GM08714 (cell line): ENCODE data around the gene MOV10L1.
A peak's percentile ranks its signal among the peaks of the same experiment; 100 is the strongest.

ENCODE experiments used
- H3K4me3 ChIP-seq: fragments of 200-500 bp; sonication (Bioruptor generic); 2 replicates; pipeline ENCODE4 v1.5.1; 2014; ENCODE audit warnings: mild to moderate bottlenecking, low read length, inconsistent platforms
- ZNF274 ChIP-seq: IDR thresholded peaks from 2 replicates; pipeline ENCODE4 v1.6.1; 2012; ENCODE audit warnings: mild to moderate bottlenecking, low read depth, low read length

MOV10L1 gene

DNA sequence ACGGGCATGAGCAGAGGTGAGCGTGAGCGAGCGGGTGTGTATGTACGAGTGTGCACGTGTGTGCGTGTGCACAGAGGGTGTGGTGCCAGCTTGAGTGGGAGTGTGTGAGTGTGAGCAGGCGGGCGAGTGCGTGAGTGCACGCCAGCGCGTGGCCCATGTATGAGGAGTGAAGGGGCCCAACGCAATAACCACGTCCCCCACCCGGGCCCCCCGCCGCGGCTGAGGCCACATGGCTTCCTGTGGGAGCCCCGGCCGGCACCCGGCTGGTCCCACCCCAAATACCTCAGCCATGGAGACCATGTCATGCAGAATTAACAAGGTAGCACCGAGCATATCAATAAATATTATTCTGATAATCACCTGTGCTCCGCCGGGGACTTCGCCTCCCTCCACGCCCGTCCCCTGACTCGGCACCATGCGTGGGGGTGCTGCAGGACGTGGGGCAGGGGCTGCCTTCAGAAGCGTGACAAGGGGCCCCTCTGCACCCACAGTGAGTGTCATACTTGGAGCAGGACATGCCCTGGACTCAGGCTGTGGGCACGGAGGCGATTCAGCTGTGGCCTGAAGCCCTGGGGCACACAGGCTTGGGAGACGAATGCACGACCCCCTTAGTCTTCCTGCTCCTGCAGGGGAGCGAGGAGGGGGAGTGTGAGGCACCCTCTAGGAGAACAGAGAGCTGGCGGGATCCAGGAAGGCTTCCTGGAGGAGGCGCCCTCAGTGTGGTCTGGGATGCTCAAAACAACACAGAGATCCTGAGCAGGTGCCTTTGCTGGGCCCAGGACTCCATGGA, 90.3 kb downstream of the MOV10L1 start:
- TF ChIP-seq ZNF274, result no peak
- H3K4me3 ChIP-seq, result no peak overlapping the region

DNA sequence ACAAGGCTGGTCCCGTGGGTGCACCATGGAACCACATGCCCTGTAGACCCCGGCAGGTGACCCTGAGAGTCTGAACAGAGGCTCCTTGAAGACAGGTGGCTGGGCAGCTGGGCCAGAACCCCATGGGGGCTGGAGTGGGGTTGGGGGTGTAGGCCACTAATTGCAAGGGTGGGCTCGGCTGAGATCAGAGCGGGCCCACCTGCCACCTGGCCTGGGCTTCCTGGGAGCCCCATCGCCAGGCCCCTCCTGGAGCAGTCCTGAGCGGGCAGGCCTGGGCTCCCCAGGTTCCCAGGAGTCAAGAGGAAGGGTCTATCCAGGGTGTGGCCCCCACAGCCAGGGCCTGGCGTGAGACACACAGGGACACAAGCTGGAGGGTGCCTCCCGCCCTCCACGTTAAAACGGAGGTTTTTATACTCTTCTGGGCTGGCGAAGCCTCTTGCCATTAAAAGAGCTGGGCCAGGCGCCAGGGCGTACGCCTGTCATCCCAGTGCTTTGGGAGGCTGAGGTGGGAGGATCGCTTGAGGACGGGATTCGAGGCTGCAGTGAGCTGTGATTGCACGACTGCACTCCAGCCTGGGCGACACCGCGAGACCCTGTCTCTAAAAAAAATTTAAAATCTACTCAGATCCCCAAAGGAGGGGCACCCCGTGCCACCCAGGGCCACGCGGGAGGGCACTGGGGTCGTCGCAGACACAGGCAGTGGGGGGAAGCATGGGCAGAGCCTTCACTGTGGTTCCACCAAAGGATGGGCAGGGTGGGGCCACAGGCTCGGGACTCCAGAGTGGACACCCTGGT, 91.1 kb downstream of the MOV10L1 start:
- no peak overlapping the region for H3K4me3 ChIP-seq
- TF ChIP-seq ZNF274, result no peak

DNA sequence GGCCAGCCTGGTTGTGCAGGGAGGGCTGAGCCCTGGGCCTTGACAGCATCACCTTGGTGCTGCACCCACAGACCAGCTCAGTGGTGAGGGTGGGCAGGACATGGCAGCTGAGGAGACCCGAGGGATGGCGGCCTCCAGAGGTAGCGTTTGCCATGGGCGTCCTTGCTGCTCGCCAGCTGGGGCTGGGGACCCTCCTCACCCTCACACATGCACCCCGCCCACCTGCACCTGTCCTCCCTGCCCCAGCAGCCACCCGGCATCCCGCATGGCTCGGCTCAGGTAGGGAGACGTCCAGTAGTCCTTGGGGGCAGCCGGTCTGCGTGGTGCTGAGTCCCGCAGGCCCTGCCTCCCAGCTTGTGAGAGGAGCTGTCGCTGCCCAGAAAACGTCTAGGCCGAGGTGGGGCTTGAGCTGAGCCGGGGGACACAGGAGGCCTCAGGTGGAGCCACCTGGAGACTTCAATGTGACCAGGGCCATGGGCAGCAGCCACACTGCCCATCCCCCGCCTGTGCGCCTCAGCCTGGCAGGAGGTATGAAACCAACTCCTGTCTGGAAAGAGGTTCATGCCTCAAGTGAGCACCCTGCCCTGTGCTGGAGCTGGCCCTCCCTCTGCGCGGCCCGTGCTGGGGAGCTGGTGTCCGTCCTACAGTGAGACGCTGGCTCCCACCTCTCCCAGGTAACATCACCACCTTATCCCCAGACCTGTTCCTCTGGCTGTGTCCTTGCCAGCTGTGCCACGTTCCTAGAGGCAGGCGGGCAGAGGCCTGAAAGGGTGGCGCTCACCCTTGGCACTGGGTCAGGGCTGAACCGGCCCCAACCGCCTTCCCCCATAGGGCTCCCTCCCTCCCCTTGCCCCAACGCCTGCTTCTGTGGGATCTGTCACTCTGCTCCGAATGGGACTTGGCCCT, 92.6 kb downstream of the MOV10L1 start:
- H3K4me3 ChIP-seq, result no peak overlapping the region
- no peak for TF ChIP-seq ZNF274

DNA sequence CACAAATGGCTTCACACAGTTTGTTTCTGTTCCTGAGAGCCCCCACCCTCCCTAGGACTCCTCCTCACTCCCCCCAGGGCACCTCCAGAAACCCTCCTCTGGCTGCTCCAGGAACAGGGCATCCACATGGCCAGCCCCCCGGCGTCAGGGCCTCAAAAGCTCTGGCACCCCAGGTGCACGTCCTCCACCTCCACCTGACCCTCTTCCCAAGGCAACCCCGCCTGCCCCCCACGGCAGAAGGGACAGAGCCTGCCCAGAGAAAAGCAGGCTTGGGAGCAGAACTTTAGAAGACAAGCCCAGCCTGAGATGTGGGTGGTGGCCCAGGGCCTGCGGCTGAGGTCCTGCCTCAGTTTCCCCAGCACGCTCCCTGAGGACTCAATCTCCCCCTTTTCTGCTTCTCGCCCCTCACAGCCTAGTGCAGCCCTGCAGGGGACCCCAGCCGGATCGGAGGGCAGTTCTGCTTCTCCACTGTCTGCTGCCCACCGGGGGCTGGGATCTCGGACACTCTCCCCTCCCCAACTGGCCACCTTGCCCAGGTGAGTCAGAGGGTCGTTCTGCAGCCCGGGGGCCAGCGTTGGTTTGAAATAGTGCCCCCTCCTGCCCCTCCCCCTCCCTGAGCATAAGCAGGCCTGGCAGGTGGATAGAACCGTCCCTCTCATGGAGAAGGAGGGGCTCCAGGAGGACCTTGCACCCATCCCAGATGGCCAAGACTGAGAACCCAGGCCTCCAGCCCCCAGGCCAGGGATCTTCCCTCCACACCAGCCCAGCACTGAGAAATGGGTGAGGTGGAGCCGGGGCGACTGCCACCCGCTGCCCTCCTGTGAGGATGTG, 93.5 kb downstream of the MOV10L1 start:
- no peak for TF ChIP-seq ZNF274
- no peak overlapping the region for H3K4me3 ChIP-seq

DNA sequence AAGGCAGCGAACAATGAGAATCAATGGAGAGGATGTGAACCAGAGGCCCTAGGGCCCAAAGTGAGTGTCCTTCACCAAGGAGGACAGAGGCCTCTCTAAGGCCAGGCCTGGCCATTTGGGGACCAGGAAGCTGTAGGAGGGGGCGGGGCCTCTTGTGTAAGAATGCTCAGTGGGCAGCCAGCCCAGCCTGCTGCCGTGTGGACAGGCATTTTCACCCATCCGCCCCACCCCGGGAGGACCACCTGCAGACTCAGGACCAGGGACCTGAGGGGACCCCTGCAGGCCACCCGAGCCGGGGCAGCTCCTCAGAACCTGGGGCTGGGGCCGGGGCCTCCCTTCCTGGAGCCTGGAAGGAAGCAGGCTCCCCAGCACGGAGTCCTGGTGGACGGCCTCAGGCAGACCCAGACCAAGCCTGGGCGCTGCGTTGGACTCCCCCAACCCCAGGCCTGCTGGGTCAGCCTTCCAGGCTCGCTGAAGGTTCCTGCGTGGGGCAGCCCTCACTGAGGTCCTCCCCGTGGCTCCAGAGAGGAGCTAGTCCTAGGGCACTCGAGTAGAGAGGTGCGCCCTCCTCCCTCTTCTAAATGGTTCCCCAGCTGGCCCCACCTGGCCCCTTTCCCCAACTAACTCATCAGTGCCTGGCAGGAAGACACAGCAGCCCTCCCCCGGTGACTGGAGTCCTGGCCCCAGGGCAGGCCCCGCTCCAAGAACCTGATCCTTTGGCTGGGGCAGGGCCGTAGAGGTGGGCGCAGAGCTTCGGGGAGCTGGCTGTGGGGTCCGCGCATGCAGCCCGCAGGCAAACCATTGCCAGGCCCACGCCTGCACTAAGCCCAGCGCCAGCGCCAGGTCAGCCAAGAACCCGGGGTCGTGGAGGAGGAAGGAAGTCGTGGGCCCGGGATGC, 94.4 kb downstream of the MOV10L1 start:
- no peak for TF ChIP-seq ZNF274
- H3K4me3 ChIP-seq, result no peak overlapping the region

DNA sequence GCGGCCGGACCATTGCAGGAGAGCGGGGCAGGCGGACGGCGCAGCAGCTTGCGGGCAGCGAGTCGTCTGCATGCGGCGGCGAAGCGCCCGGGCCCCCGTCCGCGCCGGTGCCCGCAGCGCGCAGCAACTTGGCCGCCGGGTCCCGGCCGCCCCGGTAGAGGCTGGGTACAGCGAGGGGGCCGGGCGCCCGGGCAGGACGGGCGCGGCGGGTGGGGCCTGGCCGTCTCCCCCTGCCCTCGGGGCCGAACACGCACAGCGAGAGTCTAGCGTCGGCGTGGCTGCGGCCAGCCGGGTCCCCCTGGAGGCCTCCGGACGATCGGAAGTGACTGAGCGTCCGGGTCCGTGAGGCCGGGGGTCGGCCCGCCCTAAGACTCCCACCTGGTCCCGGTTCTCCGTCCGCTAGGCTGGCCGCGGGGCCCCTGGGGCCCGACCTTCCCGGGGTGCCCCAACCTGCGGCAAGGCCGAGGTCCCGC, 95.1 kb downstream of the MOV10L1 start:
- H3K4me3 ChIP-seq, result peak overlapping the region; percentile 2; the same call in 1 of the 2 replicates

DNA sequence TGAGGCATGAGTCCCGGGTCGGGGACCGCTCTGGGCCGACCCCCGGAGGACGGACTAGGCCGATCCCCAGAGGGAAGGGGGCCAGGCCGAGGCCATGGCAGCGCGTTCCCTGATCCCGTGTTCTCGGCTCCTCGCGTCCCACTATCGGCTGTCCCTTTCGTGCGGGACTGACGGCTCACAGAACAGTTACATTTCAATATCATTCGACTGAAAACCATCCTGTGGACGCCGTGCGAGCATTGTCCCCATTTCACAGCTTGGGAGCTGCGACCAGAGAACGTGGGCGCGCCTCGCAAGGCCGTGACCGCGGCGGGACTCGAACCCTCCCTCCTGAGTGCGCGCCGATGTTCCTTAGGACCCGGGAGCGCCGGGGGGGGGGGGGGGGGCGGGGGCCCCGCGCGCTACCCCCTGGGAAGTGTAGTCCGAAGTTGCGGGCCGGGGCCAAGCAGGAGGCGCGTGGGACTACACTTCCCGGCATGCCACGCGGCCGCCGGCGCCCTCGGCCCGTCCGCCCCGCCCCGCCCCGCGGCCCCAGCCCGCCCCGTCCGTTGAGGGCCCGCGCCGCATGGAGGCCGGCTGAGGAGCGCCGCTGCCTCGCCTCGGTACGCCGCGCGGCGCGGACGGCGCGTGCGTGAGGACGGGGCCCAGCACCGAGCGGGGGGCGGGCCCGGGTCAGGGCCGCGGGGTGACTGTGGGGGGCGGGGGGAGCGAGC, 95.7 kb downstream of the MOV10L1 start, which contains the start of gene TRABD:
Gene TRABD, plus strand, starts transcription at position 539 of the 713 bp plus-strand sequence. CDS start 7,148 bp downstream, outside the sequence.
- peak within 1 kb of the TSS; percentile 77 for H3K4me3 ChIP-seq
- TF ChIP-seq ZNF274, result no peak

More for the DNA sequence above, 95.1 kb downstream of the MOV10L1 start:
- no peak for TF ChIP-seq ZNF274

DNA sequence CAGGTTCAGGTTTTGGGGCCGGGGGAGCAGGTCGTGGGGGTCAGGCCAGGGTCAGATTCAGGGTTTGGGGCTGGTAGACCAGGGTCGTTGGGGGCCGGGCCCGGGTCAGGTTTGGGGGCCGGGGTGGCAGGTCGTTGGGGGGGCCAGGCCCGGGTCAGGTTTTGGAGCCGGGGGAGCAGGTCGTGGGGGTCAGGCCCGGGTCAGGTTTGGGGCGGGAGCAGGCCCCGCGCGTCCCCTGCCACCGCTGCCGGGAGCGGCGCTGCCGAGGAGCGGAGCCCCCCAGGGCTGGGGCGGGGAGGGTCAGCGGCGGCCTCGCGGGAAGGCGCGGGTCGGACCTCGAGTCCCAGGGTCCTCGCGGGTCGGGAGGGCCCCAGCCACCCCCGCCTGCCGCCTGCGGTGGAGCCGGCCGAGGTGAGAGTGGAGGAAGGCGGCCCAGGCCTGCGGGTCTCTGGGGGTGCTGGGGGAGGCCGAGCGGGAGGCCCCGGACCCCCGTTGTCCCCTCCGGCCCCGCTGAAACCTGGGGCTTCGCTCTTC, 96.4 kb downstream of the MOV10L1 start:
- peak overlapping the region; percentile 77 for H3K4me3 ChIP-seq
- no peak for TF ChIP-seq ZNF274

DNA sequence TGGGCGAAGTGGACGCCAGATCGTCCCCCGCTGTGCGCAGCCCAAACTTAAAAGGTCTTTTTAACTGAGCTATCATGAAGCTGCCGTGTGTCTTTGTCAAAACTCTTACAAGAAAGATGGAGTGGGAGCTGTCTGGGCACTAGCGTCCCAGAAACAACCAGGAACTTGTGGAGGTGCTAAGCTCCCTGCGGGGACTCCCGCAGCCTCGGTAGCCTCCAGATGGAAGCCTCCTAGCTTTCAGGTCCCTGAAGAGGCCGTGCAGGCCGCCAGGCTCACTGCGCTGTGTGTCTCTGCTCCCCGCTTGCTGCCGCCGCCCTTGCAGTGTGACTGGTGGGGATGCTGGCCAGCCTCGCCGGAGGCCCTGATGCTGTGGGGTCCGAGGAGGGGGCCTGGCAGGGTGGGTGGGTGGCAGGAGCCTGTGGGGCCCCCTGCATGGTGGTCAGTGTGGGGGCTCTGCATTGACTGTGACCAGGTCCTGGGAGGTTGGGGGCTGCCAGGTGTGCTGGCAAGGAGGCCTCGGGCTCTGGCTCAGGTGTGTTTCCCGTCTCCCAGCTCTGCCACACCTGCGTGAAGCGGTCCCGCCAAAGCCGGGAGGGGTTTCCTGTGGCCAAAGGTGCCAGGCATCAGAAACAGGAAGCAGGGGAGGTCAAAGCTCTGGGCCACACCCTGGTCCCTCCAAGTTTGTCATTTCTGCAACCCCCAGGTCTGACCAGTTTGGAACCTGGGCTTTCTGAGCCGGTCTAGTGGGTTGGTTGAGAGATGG, 97.1 kb downstream of the MOV10L1 start:
- TF ChIP-seq ZNF274, result no peak
- H3K4me3 ChIP-seq, result peak overlapping the region; percentile 77

DNA sequence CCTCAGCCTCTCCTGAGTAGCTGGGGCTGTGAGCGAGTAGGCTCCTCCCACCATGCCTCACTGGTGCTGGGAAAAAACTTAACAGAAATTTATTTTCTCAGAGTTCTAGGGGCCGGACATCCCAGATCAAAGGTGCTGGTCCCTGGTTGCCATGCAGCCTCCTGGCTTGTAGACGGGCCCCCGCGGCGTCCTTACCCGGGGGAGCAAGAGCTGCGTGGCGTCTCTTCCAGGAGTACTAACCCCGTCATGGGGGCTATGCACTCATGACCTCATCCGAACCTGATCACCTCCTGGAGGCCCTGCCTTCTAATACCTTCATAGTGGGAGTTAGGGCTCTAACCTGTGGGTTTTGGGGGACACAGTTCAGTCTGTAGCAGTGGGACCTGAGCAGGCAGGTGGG, 98.5 kb downstream of the MOV10L1 start:
- H3K4me3 ChIP-seq, result no peak overlapping the region
- no peak for TF ChIP-seq ZNF274
